Measurements from ENCODE around the gene VPS37B. TPM values are rescaled to one million over a fixed set of nuclear protein-coding genes. Genes with fewer than 3 reads are reported as not detected.

VPS37B gene
- total and polyA plus RNA-seq, 2 experiments from 2014 or later: 23.5 to 35.3 TPM

DNA sequence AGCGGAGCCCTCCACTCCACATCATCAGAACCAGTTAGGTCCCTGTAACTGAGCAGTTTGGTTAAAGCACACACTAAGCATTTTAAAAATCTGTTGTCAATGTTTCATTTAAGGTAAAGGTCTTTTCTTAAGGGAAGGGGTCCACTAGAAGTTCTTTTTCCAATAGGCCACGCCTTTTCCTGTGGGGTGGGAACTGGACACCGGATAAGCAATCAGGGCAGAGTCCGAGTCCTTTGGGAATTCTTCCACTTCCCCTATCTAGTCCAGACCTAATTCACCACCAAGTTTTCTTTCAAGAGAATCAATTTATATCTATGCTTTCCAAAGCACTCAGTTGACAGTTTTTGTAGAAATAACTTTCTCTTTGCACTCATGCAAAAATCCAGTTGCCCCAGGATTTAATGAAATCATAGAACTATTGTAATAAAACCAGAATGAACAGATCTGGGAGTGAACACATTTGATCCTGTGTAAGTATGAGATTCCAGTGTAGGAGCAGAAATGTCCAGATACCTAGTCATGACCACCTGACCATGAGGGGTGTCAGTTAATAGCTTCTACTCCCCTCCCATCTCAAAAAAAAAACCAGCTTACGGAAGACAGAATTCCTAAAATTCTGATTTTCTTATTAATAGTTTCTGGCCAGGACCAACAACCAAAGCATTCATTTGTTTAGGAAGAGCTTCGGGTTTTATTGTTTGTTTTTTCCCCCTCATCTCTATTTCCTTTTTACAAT, 11.7 kb downstream of the VPS37B start:
- Histone ChIP-seq H3K4me2 (no peak overlapping the region), H3K9me2 (replicated peaks; ENCODE audit: insufficient read depth) (no peaks in the 10 kb centered on the region), H3K9me3 (ENCODE audit: low read depth) (no peaks in the 10 kb centered on the region), H3K4me3 (no peak overlapping the region), H3K27me3 (no peaks in the 10 kb centered on the region), H2AFZ (no peak overlapping the region), H3K27ac (no peak overlapping the region), H3K4me1 (ENCODE audit: insufficient read depth) (peaks cover 55% of the 10 kb centered on the region), H3K36me3 (replicated peaks; ENCODE audit: insufficient read depth, low read depth) (no peaks in the 10 kb centered on the region), H3K79me2 (peaks cover 92% of the 10 kb centered on the region), H4K20me1 (ENCODE audit: insufficient read depth, poor library complexity, severe bottlenecking) (peaks cover 53% of the 10 kb centered on the region)
- TF ChIP-seq, protein P1, sequence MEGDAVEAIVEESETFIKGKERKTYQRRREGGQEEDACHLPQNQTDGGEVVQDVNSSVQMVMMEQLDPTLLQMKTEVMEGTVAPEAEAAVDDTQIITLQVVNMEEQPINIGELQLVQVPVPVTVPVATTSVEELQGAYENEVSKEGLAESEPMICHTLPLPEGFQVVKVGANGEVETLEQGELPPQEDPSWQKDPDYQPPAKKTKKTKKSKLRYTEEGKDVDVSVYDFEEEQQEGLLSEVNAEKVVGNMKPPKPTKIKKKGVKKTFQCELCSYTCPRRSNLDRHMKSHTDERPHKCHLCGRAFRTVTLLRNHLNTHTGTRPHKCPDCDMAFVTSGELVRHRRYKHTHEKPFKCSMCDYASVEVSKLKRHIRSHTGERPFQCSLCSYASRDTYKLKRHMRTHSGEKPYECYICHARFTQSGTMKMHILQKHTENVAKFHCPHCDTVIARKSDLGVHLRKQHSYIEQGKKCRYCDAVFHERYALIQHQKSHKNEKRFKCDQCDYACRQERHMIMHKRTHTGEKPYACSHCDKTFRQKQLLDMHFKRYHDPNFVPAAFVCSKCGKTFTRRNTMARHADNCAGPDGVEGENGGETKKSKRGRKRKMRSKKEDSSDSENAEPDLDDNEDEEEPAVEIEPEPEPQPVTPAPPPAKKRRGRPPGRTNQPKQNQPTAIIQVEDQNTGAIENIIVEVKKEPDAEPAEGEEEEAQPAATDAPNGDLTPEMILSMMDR (IDR thresholded peaks at IDR 0.05; ENCODE audit: poor library complexity): no peak
- TF ChIP-seq EZH2 (IDR thresholded peaks at IDR 0.05; ENCODE audit: borderline replicate concordance) (no peak), EZH2phosphoT487 (IDR thresholded peaks at IDR 0.05; ENCODE audit: low read depth, severe bottlenecking, unreplicated experiment) (no peak)
- 86% methylated on average over 6 of the region's 6 CpGs for WGBS (ENCODE audit: low lambda C conversion rate, missing lambda C conversion rate)
- no peak for DNase-seq (ENCODE audit: low spot score)

DNA sequence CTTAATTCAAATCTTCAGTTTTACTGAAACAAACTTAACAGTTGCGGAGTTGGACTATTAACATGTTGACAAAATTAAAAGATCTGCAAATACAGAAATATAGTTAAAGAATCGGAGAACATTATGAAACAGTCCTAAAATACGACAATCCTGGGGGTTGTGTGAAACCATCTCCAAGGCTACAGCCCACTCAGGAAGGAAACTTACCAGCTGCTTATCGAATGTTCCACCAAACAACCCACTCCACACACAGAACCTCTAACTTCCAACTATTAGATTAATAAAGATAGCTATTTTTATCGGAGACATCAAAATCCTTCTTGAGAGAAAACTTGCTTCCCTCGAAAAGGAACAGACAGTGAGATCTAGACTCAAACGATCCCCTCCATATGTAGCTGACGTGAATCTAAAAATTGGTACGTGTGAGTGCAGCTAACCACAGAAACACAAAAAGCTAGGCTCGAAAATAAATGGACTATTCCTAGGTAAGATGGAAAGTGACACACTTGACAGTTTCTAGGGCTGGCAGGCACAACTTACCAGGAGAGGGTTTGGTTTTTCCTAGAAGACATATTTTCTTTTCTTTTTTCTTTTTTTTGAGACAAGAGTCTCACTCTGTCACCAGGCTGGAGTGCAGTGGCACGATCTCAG, 12.9 kb downstream of the VPS37B start:
- no peak overlapping the region for H3K4me3 ChIP-seq
- TF ChIP-seq, protein P1 (IDR thresholded peaks at IDR 0.05; ENCODE audit: poor library complexity): no peak
- TF ChIP-seq EZH2 (IDR thresholded peaks at IDR 0.05; ENCODE audit: borderline replicate concordance) (no peak), EZH2phosphoT487 (IDR thresholded peaks at IDR 0.05; ENCODE audit: low read depth, severe bottlenecking, unreplicated experiment) (no peak)
- peaks cover 45% of the 10 kb centered on the region for H3K4me1 ChIP-seq (ENCODE audit: insufficient read depth)
- H2AFZ ChIP-seq: no peak overlapping the region
- no peaks in the 10 kb centered on the region for H3K36me3 ChIP-seq (replicated peaks; ENCODE audit: insufficient read depth, low read depth)
- peaks cover 95% of the 10 kb centered on the region for H3K79me2 ChIP-seq
- no peak overlapping the region for H3K4me2 ChIP-seq
- no peaks in the 10 kb centered on the region for H3K27me3 ChIP-seq
- whole genome bisulfite sequencing (ENCODE audit: low lambda C conversion rate, missing lambda C conversion rate): 97% methylated on average over 11 of the region's 11 CpGs
- no peak overlapping the region for H3K27ac ChIP-seq
- DNase-seq (ENCODE audit: low spot score): no peak
- H4K20me1 ChIP-seq (ENCODE audit: insufficient read depth, poor library complexity, severe bottlenecking): peaks cover 60% of the 10 kb centered on the region
- H3K9me3 ChIP-seq (ENCODE audit: low read depth): no peaks in the 10 kb centered on the region
- no peaks in the 10 kb centered on the region for H3K9me2 ChIP-seq (replicated peaks; ENCODE audit: insufficient read depth)

DNA sequence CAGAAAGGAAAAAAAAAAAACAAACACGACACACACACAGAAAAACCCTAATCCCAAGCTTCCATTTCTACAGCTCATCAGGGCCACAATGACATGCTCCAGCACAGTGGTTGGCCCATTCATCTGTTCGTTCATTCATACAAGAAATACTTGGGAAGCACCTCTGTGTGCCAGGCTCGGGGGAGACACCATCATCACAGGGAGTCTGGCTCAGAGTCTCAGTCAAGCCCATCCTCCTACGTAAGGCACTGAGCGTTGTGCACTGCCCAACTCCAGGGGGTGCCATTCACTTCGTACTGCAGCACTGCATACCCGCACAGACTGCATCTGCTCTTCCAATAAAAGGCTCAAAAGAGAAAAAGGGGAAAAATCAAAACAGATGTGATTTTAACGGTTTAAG, 15.3 kb downstream of the VPS37B start:
- 53% methylated on average over 8 of the region's 8 CpGs for WGBS (ENCODE audit: low lambda C conversion rate, missing lambda C conversion rate)
- H3K4me2 ChIP-seq: peak overlapping the region; percentile 34
- peaks cover 82% of the 10 kb centered on the region for H4K20me1 ChIP-seq (ENCODE audit: insufficient read depth, poor library complexity, severe bottlenecking)
- TF ChIP-seq EZH2 (IDR thresholded peaks at IDR 0.05; ENCODE audit: borderline replicate concordance): no peak
- TF ChIP-seq, protein P1 (IDR thresholded peaks at IDR 0.05; ENCODE audit: poor library complexity): peak; percentile 48
- H2AFZ ChIP-seq: no peak overlapping the region
- no peaks in the 10 kb centered on the region for H3K27me3 ChIP-seq
- no peak for DNase-seq (ENCODE audit: low spot score)
- no peaks in the 10 kb centered on the region for H3K9me2 ChIP-seq (replicated peaks; ENCODE audit: insufficient read depth)
- peak overlapping the region; percentile 77 for H3K27ac ChIP-seq
- no peak overlapping the region for H3K4me3 ChIP-seq
- no peaks in the 10 kb centered on the region for H3K36me3 ChIP-seq (replicated peaks; ENCODE audit: insufficient read depth, low read depth)
- H3K9me3 ChIP-seq (ENCODE audit: low read depth): no peaks in the 10 kb centered on the region
- H3K4me1 ChIP-seq (ENCODE audit: insufficient read depth): peaks cover 25% of the 10 kb centered on the region
- H3K79me2 ChIP-seq: peaks cover 97% of the 10 kb centered on the region

Data from hepatocyte (in vitro differentiated cells).